Measurements from ENCODE around the gene FAM120A. TPM values are rescaled to one million over a fixed set of nuclear protein-coding genes. Genes with fewer than 3 reads are reported as not detected.

FAM120A gene
- total RNA-seq, 1 experiment from 2014 or later, result 98.2 TPM

- H3K4me3 Mint-ChIP-seq (ENCODE audit: low read depth, unreplicated experiment), result no peak overlapping the region
- CTCF ChIA-PET, result interaction anchor here (0.6 kb wide), 1 partner anchor 1938 kb away, joined by 4 read pairs; no protein-coding TSS in a partner anchor
- no peaks in the 10 kb centered on the region for H3K27me3 Mint-ChIP-seq (ENCODE audit: unreplicated experiment)
- BruUV-seq (replicated peaks), result no TSS peak
- no peak for DNase-seq
- TF ChIP-seq CTCF (IDR thresholded peaks at IDR 0.05; ENCODE audit: unreplicated experiment), result no peak
- H3K36me3 Mint-ChIP-seq (ENCODE audit: insufficient read depth, unreplicated experiment), result no peaks in the 10 kb centered on the region
- no peak overlapping the region for H3K27ac Mint-ChIP-seq (ENCODE audit: unreplicated experiment)
- peaks cover 20% of the 10 kb centered on the region for H3K4me1 Mint-ChIP-seq (ENCODE audit: low read depth, unreplicated experiment)
- peaks cover 6% of the 10 kb centered on the region for H3K9me3 Mint-ChIP-seq (ENCODE audit: low read depth, unreplicated experiment)
- intact Hi-C loops (cut with micrococcal nuclease; ENCODE audit: unreplicated experiment), result no loop called here
Observed at GRCh38 chr9:93603011-93603410, 151.5 kb downstream of the FAM120A start.

GRCh38 chr9:93603906-93604326, 152.4 kb downstream of the FAM120A start:
- H3K4me1 Mint-ChIP-seq (ENCODE audit: low read depth, unreplicated experiment), result peaks cover 20% of the 10 kb centered on the region

GRCh38 chr9:93606187-93606586, 154.7 kb downstream of the FAM120A start:
- DNase-seq, result no peak
- TF ChIP-seq CTCF (IDR thresholded peaks at IDR 0.05; ENCODE audit: unreplicated experiment), result no peak
- peaks cover 2% of the 10 kb centered on the region for H3K4me1 Mint-ChIP-seq (ENCODE audit: low read depth, unreplicated experiment)
- intact Hi-C loops (cut with micrococcal nuclease; ENCODE audit: unreplicated experiment), result no loop called here
- H3K27me3 Mint-ChIP-seq (ENCODE audit: unreplicated experiment), result no peaks in the 10 kb centered on the region
- CTCF ChIA-PET, result interaction anchor here (0.6 kb wide), 1 partner anchor 10 kb away, joined by 3 read pairs; no protein-coding TSS in a partner anchor
- no peak overlapping the region for H3K27ac Mint-ChIP-seq (ENCODE audit: unreplicated experiment)
- peaks cover 3% of the 10 kb centered on the region for H3K36me3 Mint-ChIP-seq (ENCODE audit: insufficient read depth, unreplicated experiment)
- peaks cover 10% of the 10 kb centered on the region for H3K9me3 Mint-ChIP-seq (ENCODE audit: low read depth, unreplicated experiment)
- no TSS peak for BruUV-seq (replicated peaks)
- no peak overlapping the region for H3K4me3 Mint-ChIP-seq (ENCODE audit: low read depth, unreplicated experiment)

More at GRCh38 chr9:93603906-93604326, 152.4 kb downstream of the FAM120A start:
- no peaks in the 10 kb centered on the region for H3K36me3 Mint-ChIP-seq (ENCODE audit: insufficient read depth, unreplicated experiment)
- intact Hi-C loops (cut with micrococcal nuclease; ENCODE audit: unreplicated experiment), result no loop called here
- H3K27ac Mint-ChIP-seq (ENCODE audit: unreplicated experiment), result no peak overlapping the region
- CTCF ChIA-PET, result no interaction called here
- no peak for DNase-seq
- H3K4me3 Mint-ChIP-seq (ENCODE audit: low read depth, unreplicated experiment), result no peak overlapping the region
- H3K9me3 Mint-ChIP-seq (ENCODE audit: low read depth, unreplicated experiment), result peaks cover 6% of the 10 kb centered on the region
- no TSS peak for BruUV-seq (replicated peaks)
- TF ChIP-seq CTCF (IDR thresholded peaks at IDR 0.05; ENCODE audit: unreplicated experiment), result no peak
- H3K27me3 Mint-ChIP-seq (ENCODE audit: unreplicated experiment), result no peaks in the 10 kb centered on the region

GRCh38 chr9:93610206-93610605, 158.7 kb downstream of the FAM120A start:
- no peak overlapping the region for H3K4me3 Mint-ChIP-seq (ENCODE audit: low read depth, unreplicated experiment)
- no peak for DNase-seq
- no peak for TF ChIP-seq CTCF (IDR thresholded peaks at IDR 0.05; ENCODE audit: unreplicated experiment)
- H3K27ac Mint-ChIP-seq (ENCODE audit: unreplicated experiment), result no peak overlapping the region
- H3K36me3 Mint-ChIP-seq (ENCODE audit: insufficient read depth, unreplicated experiment), result peaks cover 3% of the 10 kb centered on the region
- no peaks in the 10 kb centered on the region for H3K27me3 Mint-ChIP-seq (ENCODE audit: unreplicated experiment)
- CTCF ChIA-PET, result no interaction called here
- no peaks in the 10 kb centered on the region for H3K4me1 Mint-ChIP-seq (ENCODE audit: low read depth, unreplicated experiment)
- peaks cover 10% of the 10 kb centered on the region for H3K9me3 Mint-ChIP-seq (ENCODE audit: low read depth, unreplicated experiment)
- intact Hi-C loops (cut with micrococcal nuclease; ENCODE audit: unreplicated experiment), result no loop called here
- BruUV-seq (replicated peaks), result no TSS peak
